NCI-H1417 (cell line): Measurements from ENCODE around the gene AMY2A.
"Not testable (repeated sequence)": the region's sequence is repeated elsewhere in the genome, so short reads cannot be mapped to it uniquely, and the experiment has no call there.

Source experiments
- DNase-seq, 3 experiments: peaks; one replicate each; lab custom pipeline; 2025; lab: John Stamatoyannopoulos, UW

AMY2A gene

GRCh38 chr1:103616994-103617477, at the start of gene AMY2A:
AMY2A (plus strand) TSS chr1:103617427; CDS start chr1:103617441, 14 bp downstream.
- not testable (repeated sequence) for DNase-seq

- no peak for DNase-seq
These were observed 47.7 kb upstream of the AMY2A start for GRCh38 chr1:103569493-103569892.

- DNase-seq = not testable (repeated sequence)
These were observed 45.9 kb upstream of the AMY2A start, which contains the start of gene AMY2B for GRCh38 chr1:103571289-103571688. AMY2B (plus strand) TSS chr1:103571589; CDS start chr1:103571603, 14 bp downstream.

GRCh38 chr1:103576065-103576464, 41.2 kb upstream of the AMY2A start:
- DNase-seq = no peak

GRCh38 chr1:103576784-103577183, 40.4 kb upstream of the AMY2A start:
- DNase-seq = not testable (repeated sequence)

DNA sequence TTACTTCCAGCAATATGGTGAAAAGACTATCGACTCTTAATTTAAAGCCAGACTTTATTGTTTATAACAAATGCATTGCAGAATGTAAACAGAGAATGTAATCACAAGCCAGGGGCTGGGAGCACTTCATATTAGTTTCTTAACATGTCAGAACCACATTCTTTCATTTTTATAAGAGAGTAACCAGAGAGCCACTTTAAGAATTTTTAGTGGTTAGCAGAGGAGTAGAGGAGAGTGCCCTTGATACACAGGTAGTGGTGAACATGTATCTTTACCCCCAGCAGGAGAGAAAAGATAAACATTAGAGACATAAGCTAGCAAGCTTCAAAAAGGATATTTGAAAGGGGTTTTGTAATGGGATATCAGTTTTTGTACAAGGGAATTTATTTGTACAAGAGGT, 34.8 kb upstream of the AMY2A start:
- DNase-seq = peak in 1 of 3 experiments; percentile 44

- no peak for DNase-seq
These were observed 33.3 kb upstream of the AMY2A start for GRCh38 chr1:103583887-103584286.

DNA sequence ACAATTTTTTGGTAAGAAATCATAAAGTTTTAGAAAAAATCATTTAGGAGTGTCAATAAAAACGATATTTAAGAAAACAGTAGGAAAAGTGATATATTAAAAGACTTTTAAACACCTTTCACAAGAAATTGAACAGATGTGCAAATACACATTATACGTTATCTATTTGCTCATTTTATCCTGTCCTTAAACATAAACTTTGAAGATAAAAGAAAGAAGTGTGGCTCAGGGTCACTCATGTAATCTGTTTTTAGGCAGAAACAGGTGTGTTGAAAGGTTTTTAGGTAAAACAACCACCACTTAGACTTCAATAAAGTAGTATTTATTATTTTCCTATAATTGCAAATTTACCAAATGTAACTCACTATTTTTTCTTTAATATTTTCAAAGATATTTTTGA, 32.7 kb upstream of the AMY2A start:
- DNase-seq = no peak

DNA sequence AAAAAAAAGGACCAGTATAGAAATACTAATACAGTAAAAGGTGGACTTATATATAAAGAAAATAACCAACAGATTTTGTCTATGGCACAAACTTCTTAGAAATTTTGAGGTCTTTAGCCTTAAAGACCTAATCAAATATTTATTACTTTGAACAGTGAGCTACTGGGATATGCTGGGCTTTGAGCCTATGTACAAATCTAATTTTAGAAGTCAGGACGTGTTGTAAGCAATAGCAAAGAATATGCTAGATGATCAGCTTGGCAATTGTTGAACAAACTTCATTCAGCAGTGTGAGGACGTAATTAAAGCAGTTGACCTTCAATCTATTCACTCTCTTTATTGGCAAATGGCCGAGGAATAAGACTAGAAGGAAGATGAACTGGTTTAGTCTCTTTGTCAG, 14.5 kb upstream of the AMY2A start:
- DNase-seq = not testable (repeated sequence)

GRCh38 chr1:103616362-103616761, 865 bp upstream of the AMY2A start:
- DNase-seq = no peak

- not testable (repeated sequence) for DNase-seq
These were observed 10.2 kb downstream of the AMY2A start for GRCh38 chr1:103627436-103627835.

DNA sequence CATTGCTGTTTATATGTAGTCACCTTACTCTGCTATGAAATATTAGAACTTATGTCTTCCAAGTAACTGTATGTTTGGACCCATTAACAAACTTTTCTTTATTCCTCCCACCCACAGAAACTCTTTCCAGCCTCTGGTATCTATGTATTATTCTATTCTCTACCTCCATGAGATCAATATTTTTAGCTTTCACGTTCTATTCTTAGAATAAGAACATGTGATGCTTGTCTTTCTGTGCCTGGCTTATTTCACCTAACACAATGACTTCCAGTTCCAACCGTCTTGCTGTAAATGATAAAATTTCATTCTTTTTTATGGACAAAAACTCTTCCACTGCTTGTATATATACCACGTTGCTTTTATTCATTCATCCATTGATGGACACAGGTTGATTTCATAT, 24.0 kb downstream of the AMY2A start:
- not testable (repeated sequence) for DNase-seq

- DNase-seq = not testable (repeated sequence)
These were observed 26.7 kb downstream of the AMY2A start for GRCh38 chr1:103643908-103644307.

GRCh38 chr1:103650305-103650704, 33.1 kb downstream of the AMY2A start:
- DNase-seq = not testable (repeated sequence)

GRCh38 chr1:103650889-103651288, 33.7 kb downstream of the AMY2A start:
- not testable (repeated sequence) for DNase-seq

DNA sequence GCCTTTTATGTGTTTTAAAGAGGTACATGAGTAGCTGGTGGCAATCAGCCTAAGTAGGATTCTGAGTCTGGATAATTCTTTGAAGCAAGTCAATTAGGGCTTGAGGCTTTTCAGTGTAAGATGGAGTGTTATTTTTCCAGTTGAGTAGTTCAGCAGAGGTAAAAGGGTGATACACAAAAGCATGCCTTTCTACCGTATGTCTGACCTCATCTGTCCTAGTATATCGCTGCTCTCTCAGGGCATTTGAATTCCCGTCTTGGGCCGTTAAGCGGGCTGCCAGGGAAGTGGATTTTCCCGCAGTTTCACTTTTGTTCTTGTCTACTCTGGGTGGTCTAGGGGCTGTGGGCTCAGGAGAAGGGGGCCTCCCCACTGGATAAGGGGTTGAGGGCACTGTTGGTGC, 36.9 kb downstream of the AMY2A start:
- DNase-seq = not testable (repeated sequence)

DNA sequence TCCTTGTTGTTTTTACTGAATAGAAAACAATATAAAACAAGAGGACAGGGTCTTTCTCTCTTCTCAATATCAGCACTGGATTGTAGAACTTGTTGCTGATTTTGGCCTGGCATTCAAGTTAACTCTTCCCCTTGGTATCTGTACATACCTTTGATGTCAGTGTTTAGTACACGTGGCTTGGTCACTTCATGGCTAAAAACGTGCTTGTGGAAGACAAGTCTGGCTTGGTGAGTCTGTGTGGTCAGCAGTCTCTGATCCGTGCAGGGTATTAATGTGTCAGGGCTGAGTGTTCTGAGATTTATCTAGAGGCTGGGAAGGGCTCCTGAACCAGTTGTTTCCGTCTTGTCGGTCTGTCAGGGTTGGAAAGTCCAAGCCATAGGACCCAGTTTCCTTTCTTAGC, 38.2 kb downstream of the AMY2A start, which contains the start of gene AMY1A:
Gene AMY1A, plus strand, starts transcription at position 301 of the 400 bp plus-strand sequence. CDS start 571 bp downstream, outside the sequence.
- DNase-seq = not testable (repeated sequence)
